HepG2 (cell line): ENCODE data around the gene CER1. TPM values are rescaled to one million over a fixed set of nuclear protein-coding genes. Genes with fewer than 3 reads are reported as not detected.

Source experiments
- ATAC-seq: fragments of 200-7000 bp; cut with Tn5 transposase; 3 replicates; pipeline ENCODE4 v1.9.1; 2020; ENCODE audit warnings: mild to moderate bottlenecking, moderate library complexity
- BruUV-seq: library from RNA; stranded (reverse); fragments of 400-500 nt; replicated peaks from 2 replicates; lab custom pipeline; 2021; lab: Mats Ljungman, UMichigan
- CTCF ChIA-PET: fragments of 300-600 bp; formaldehyde crosslinking; extraction: SDS; loops from one replicate; lab custom pipeline; 2021; ENCODE audit warnings: low total read pairs, inconsistent platforms, low intra/inter-chr PET ratio; lab: Yijun Ruan, JAX
- POLR2A ChIA-PET: fragments of 350-600 bp; sonication (Branson Sonifier 250); formaldehyde crosslinking; loops from one replicate; lab custom pipeline; 2020; ENCODE audit warnings: antibody characterized with exemption, inconsistent platforms; lab: Yijun Ruan, JAX
- DNase-seq: peaks from one replicate; pipeline ENCODE4 v3.0.0-alpha.2; 2015; ENCODE audit warnings: low spot score
- FAIRE-seq: peaks from 3 replicates; lab custom pipeline; 2011; peaks lifted over from hg19 to GRCh38; lab: Jason Lieb, UNC
- H2AFZ ChIP-seq: one replicate; pipeline ENCODE4 v1.6.1; 2011; ENCODE audit warnings: low read length, inconsistent platforms
- H3K27ac ChIP-seq: fragments of 300-600 bp; 3 replicates; pipeline ENCODE4 v1.8.0; 2011; ENCODE audit warnings: mixed run types, mild to moderate bottlenecking, mixed read lengths, low read length, inconsistent platforms; ENCODE audit not compliant: insufficient read depth; ENCODE audit errors: extremely low read length
- H3K27me3 ChIP-seq, 2 experiments: fragments of 200-600 bp in 1 of 2; 2 replicates in 1 of 2; 3 replicates in 1 of 2; pipeline versions ENCODE4 v1.6.0 to v1.8.0; 2011; ENCODE audit warnings: low read length in 2 of 2, mild to moderate bottlenecking in 2 of 2, moderate library complexity in 2 of 2, inconsistent platforms in 1 of 2; ENCODE audit not compliant: insufficient read depth in 2 of 2, control insufficient read depth in 1 of 2
- H3K36me3 ChIP-seq, 2 experiments: fragments of 200-600 bp in 1 of 2; replicated peaks in 1 of 2; 2 replicates in 1 of 2; 3 replicates in 1 of 2; pipeline versions ENCODE4 v1.5.1 to v1.8.0; 2011; ENCODE audit warnings: low read length in 2 of 2, inconsistent platforms in 1 of 2; ENCODE audit not compliant: insufficient read depth in 2 of 2, control insufficient read depth in 1 of 2
- H3K4me1 ChIP-seq: 2 replicates; pipeline ENCODE4 v1.5.1; 2012; ENCODE audit warnings: low read length, inconsistent platforms; ENCODE audit not compliant: insufficient read depth
- H3K4me2 ChIP-seq: 2 replicates; pipeline ENCODE4 v1.6.0; 2011; ENCODE audit warnings: low read depth, low read length, inconsistent platforms
- H3K4me3 ChIP-seq, 3 experiments: fragments of 200-600 bp in 1 of 3; sonication (generic), shearing (Covaris generic) in 1 of 3; replicated peaks in 1 of 3; 2 replicates each; pipeline ENCODE4 v1.5.1; 2011 to 2016; ENCODE audit warnings: low read length in 3 of 3, inconsistent platforms in 2 of 3, low read depth in 2 of 3, mild to moderate bottlenecking in 2 of 3, control low read depth in 1 of 3, mixed read lengths in 1 of 3; ENCODE audit not compliant: insufficient read depth in 1 of 3
- H3K79me2 ChIP-seq: one replicate; pipeline ENCODE4 v1.6.1; 2011; ENCODE audit warnings: low read length, inconsistent platforms; ENCODE audit not compliant: insufficient read depth
- H3K9ac ChIP-seq: 2 replicates; pipeline ENCODE4 v1.6.0; 2011; ENCODE audit warnings: mild to moderate bottlenecking, low read depth, low read length, inconsistent platforms; ENCODE audit not compliant: insufficient read depth
- H3K9me3 ChIP-seq: 2 replicates; pipeline ENCODE4 v1.5.1; 2012; ENCODE audit warnings: mild to moderate bottlenecking, low read length
- H4K20me1 ChIP-seq: 2 replicates; pipeline ENCODE4 v1.6.0; 2011; ENCODE audit warnings: inconsistent platforms, mild to moderate bottlenecking, low read length, moderate library complexity; ENCODE audit not compliant: insufficient read depth
- GLI4 ChIP-seq: sonication (generic); formaldehyde crosslinking; IDR thresholded peaks from 2 replicates; pipeline ENCODE4 v1.5.1; 2020; ENCODE audit warnings: missing genetic modification reagents, mild to moderate bottlenecking, moderate library complexity, borderline replicate concordance
- KDM4B ChIP-seq: sonication (generic); formaldehyde crosslinking; IDR thresholded peaks from 2 replicates; pipeline ENCODE4 v1.4.0; 2020; ENCODE audit warnings: missing genetic modification reagents
- LRRFIP1 ChIP-seq: sonication (generic); formaldehyde crosslinking; conservative IDR thresholded peaks from 2 replicates; pipeline ENCODE4 v1.4.0; 2020; ENCODE audit warnings: missing genetic modification reagents
- NR2F1 ChIP-seq, 2 experiments: fragments of 450-650 bp in 1 of 2; formaldehyde crosslinking in 1 of 2; IDR thresholded peaks; 2 replicates each; pipeline versions ENCODE4 v1.5.0 to v1.6.1; 2016 to 2020; ENCODE audit warnings: mild to moderate bottlenecking in 1 of 2, missing compliant biosample characterization in 1 of 2, missing genetic modification reagents in 1 of 2, moderate library complexity in 1 of 2
- RARG ChIP-seq: sonication (generic); formaldehyde crosslinking; IDR thresholded peaks from 2 replicates; pipeline ENCODE4 v1.4.0; 2020; ENCODE audit warnings: low read depth, mild to moderate bottlenecking, missing genetic modification reagents
- REPIN1 ChIP-seq: sonication (generic); formaldehyde crosslinking; IDR thresholded peaks from 2 replicates; pipeline ENCODE4 v1.8.0; 2022; ENCODE audit warnings: missing genetic modification reagents, low read depth, mild to moderate bottlenecking, borderline replicate concordance
- SRSF4 ChIP-seq: fragments of 200-400 bp; formaldehyde crosslinking; IDR thresholded peaks from one replicate; pipeline ENCODE4 v1.6.1; 2018; ENCODE audit warnings: mild to moderate bottlenecking, low read depth, low read length, moderate library complexity; ENCODE audit not compliant: poor library complexity, severe bottlenecking
- STAG1 ChIP-seq: sonication (generic); formaldehyde crosslinking; IDR thresholded peaks from 2 replicates; pipeline ENCODE4 v1.4.0; 2020; ENCODE audit warnings: missing genetic modification reagents
- TBX2 ChIP-seq: sonication (generic); formaldehyde crosslinking; IDR thresholded peaks from 2 replicates; pipeline ENCODE4 v1.5.0; 2020; ENCODE audit warnings: missing genetic modification reagents, mild to moderate bottlenecking, borderline replicate concordance
- ZNF251 ChIP-seq: sonication (generic); formaldehyde crosslinking; IDR thresholded peaks from 2 replicates; pipeline ENCODE4 v1.9.0; 2021; ENCODE audit warnings: mild to moderate bottlenecking, missing genetic modification reagents
- ZNF263 ChIP-seq: sonication (generic); formaldehyde crosslinking; IDR thresholded peaks from 2 replicates; pipeline ENCODE4 v1.4.0; 2020; ENCODE audit warnings: missing genetic modification reagents
- WGBS: methylation state at CpG from one replicate; pipeline ENCODE4 v1.1.6; 2017; ENCODE audit warnings: low lambda C conversion rate; 5-methylcytosine and 5-hydroxymethylcytosine counted together
- in situ Hi-C: cut with HindIII; loops from 2 replicates; pipeline ENCODE4 v1.10.0; 2017; ENCODE audit warnings: low pct_unique_long_range_greater_than_20kb; ENCODE audit not compliant: extremely low pct_ligation_motif_present
- intact Hi-C: fragments of 100-400 bp; cut with micrococcal nuclease; formaldehyde crosslinking; loops from one replicate; pipeline ENCODE4 v1.10.0; 2022; ENCODE audit not compliant: unreplicated experiment
- polyA plus RNA-seq, 8 experiments: library from polyadenylated mRNA; depleted of rRNA in 3 of 8; stranded (reverse) in 7 of 8; unstranded in 1 of 8; fragments of >200 nt; fragmentation: Illumina TruSeq in 4 of 8; extraction: Trizol in 4 of 8; gene quantifications; 2 replicates each; pipeline versions ENCODE4 v1.2.1 to v1.2.3, GENCODE V29; 2011 to 2016; ENCODE audit warnings: low read depth in 4 of 8, missing spikeins in 1 of 8, mixed read lengths in 1 of 8; ENCODE audit not compliant: insufficient read depth in 1 of 8
- total RNA-seq, 5 experiments: library from RNA; depleted of rRNA; stranded (reverse); fragments of >200 nt; fragmentation: Illumina TruSeq; extraction: Trizol; gene quantifications; 2 replicates each; pipeline ENCODE4 v1.2.3, GENCODE V29; 2016; ENCODE audit warnings: low read depth in 1 of 5
- TF ChIP-seq, protein P1 (sequence below): sonication (generic); formaldehyde crosslinking; IDR thresholded peaks from 2 replicates; pipeline ENCODE4 v1.8.1; 2023; ENCODE audit warnings: mild to moderate bottlenecking, inconsistent platforms, moderate library complexity, missing genetic modification reagents, borderline replicate concordance
- TF ChIP-seq, protein P2 (sequence below): IDR thresholded peaks from 2 replicates; pipeline ENCODE4 v1.4.0; 2020; ENCODE audit warnings: mild to moderate bottlenecking, missing genetic modification reagents
- TF ChIP-seq, protein P3 (sequence below): sonication (generic); formaldehyde crosslinking; IDR thresholded peaks from 2 replicates; pipeline ENCODE4 v1.4.0; 2020; ENCODE audit warnings: missing genetic modification reagents

Gene CER1
- total and polyA plus RNA-seq, 2 of the 13 experiments (the other 11 are each of a cell fraction or from before 2014, with no cell fraction given), result 0.18 TPM; not detected in 1

GRCh38 chr9:14719231-14719923 is 3.2 kb downstream of the CER1 start:
- intact Hi-C loops, result no loop called here
- no peak overlapping the region for H3K27ac ChIP-seq
- TF ChIP-seq ZNF251 (CRISPR knock-in tag) (no peak), LRRFIP1 (no peak), ZNF263 (CRISPR knock-in tag) (no peak), TBX2 (CRISPR knock-in tag) (no peak), REPIN1 (CRISPR knock-in tag) (no peak), KDM4B (CRISPR knock-in tag) (no peak), SRSF4 (no peak), RARG (CRISPR knock-in tag) (no peak), GLI4 (no peak), NR2F1 (CRISPR knock-in tag; IDR thresholded peaks at IDR 0.05) (no peak), STAG1 (no peak)
- TF ChIP-seq, protein P1, sequence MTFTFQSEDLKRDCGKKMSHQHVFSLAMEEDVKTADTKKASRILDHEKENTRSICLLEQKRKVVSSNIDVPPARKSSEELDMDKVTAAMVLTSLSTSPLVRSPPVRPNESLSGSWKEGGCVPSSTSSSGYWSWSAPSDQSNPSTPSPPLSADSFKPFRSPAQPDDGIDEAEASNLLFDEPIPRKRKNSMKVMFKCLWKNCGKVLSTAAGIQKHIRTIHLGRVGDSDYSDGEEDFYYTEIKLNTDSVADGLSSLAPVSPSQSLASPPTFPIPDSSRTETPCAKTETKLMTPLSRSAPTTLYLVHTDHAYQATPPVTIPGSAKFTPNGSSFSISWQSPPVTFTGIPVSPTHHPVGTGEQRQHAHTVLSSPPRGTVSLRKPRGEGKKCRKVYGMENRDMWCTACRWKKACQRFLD (CRISPR knock-in tag), result no peak
- TF ChIP-seq, protein P2, sequence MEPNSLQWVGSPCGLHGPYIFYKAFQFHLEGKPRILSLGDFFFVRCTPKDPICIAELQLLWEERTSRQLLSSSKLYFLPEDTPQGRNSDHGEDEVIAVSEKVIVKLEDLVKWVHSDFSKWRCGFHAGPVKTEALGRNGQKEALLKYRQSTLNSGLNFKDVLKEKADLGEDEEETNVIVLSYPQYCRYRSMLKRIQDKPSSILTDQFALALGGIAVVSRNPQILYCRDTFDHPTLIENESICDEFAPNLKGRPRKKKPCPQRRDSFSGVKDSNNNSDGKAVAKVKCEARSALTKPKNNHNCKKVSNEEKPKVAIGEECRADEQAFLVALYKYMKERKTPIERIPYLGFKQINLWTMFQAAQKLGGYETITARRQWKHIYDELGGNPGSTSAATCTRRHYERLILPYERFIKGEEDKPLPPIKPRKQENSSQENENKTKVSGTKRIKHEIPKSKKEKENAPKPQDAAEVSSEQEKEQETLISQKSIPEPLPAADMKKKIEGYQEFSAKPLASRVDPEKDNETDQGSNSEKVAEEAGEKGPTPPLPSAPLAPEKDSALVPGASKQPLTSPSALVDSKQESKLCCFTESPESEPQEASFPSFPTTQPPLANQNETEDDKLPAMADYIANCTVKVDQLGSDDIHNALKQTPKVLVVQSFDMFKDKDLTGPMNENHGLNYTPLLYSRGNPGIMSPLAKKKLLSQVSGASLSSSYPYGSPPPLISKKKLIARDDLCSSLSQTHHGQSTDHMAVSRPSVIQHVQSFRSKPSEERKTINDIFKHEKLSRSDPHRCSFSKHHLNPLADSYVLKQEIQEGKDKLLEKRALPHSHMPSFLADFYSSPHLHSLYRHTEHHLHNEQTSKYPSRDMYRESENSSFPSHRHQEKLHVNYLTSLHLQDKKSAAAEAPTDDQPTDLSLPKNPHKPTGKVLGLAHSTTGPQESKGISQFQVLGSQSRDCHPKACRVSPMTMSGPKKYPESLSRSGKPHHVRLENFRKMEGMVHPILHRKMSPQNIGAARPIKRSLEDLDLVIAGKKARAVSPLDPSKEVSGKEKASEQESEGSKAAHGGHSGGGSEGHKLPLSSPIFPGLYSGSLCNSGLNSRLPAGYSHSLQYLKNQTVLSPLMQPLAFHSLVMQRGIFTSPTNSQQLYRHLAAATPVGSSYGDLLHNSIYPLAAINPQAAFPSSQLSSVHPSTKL (CRISPR knock-in tag), result no peak
- TF ChIP-seq, protein P3, sequence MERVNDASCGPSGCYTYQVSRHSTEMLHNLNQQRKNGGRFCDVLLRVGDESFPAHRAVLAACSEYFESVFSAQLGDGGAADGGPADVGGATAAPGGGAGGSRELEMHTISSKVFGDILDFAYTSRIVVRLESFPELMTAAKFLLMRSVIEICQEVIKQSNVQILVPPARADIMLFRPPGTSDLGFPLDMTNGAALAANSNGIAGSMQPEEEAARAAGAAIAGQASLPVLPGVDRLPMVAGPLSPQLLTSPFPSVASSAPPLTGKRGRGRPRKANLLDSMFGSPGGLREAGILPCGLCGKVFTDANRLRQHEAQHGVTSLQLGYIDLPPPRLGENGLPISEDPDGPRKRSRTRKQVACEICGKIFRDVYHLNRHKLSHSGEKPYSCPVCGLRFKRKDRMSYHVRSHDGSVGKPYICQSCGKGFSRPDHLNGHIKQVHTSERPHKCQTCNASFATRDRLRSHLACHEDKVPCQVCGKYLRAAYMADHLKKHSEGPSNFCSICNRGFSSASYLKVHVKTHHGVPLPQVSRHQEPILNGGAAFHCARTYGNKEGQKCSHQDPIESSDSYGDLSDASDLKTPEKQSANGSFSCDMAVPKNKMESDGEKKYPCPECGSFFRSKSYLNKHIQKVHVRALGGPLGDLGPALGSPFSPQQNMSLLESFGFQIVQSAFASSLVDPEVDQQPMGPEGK (CRISPR knock-in tag), result no peak

More at GRCh38 chr9:14719231-14719923, 3.2 kb downstream of the CER1 start:
- FAIRE-seq, result no peak
- ATAC-seq, result no peak
- CTCF ChIA-PET, result no interaction called here
- no TSS peak for BruUV-seq
- Histone ChIP-seq H4K20me1 (no peaks in the 10 kb centered on the region; the same call in 1 of the 2 replicates), H2AFZ (no peak overlapping the region), H3K4me3 (no peak overlapping the region), H3K36me3 (no peaks in the 10 kb centered on the region), H3K79me2 (no peaks in the 10 kb centered on the region), H3K27me3 (peaks cover 2 to 10% of the 10 kb centered on the region in 2 experiments; a peak in 4 of 5 replicates), H3K9me3 (no peaks in the 10 kb centered on the region), H3K4me1 (no peaks in the 10 kb centered on the region), H3K9ac (no peak overlapping the region), H3K4me2 (no peak overlapping the region)
- in situ Hi-C loops, result no loop called here
- POLR2A ChIA-PET, result no interaction called here
- WGBS, result 18% methylated on average over 8 of the region's 8 CpGs
- DNase-seq, result no peak
